GM12873 (cell line): ENCODE data around the gene MRPS18B.

ENCODE experiments used
- TF ChIP-seq, protein P1 (sequence below): IDR thresholded peaks from 2 replicates; pipeline ENCODE4 v1.5.1; 2012; ENCODE audit warnings: low read depth, mild to moderate bottlenecking, moderate library complexity, low read length, control low read depth; ENCODE audit not compliant: insufficient read depth; ENCODE audit errors: missing control alignments

The MRPS18B gene

GRCh38 chr6:30597315-30598144 is 20.1 kb upstream of the MRPS18B start:
- TF ChIP-seq, protein P1, sequence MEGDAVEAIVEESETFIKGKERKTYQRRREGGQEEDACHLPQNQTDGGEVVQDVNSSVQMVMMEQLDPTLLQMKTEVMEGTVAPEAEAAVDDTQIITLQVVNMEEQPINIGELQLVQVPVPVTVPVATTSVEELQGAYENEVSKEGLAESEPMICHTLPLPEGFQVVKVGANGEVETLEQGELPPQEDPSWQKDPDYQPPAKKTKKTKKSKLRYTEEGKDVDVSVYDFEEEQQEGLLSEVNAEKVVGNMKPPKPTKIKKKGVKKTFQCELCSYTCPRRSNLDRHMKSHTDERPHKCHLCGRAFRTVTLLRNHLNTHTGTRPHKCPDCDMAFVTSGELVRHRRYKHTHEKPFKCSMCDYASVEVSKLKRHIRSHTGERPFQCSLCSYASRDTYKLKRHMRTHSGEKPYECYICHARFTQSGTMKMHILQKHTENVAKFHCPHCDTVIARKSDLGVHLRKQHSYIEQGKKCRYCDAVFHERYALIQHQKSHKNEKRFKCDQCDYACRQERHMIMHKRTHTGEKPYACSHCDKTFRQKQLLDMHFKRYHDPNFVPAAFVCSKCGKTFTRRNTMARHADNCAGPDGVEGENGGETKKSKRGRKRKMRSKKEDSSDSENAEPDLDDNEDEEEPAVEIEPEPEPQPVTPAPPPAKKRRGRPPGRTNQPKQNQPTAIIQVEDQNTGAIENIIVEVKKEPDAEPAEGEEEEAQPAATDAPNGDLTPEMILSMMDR = peak; percentile 85

DNA sequence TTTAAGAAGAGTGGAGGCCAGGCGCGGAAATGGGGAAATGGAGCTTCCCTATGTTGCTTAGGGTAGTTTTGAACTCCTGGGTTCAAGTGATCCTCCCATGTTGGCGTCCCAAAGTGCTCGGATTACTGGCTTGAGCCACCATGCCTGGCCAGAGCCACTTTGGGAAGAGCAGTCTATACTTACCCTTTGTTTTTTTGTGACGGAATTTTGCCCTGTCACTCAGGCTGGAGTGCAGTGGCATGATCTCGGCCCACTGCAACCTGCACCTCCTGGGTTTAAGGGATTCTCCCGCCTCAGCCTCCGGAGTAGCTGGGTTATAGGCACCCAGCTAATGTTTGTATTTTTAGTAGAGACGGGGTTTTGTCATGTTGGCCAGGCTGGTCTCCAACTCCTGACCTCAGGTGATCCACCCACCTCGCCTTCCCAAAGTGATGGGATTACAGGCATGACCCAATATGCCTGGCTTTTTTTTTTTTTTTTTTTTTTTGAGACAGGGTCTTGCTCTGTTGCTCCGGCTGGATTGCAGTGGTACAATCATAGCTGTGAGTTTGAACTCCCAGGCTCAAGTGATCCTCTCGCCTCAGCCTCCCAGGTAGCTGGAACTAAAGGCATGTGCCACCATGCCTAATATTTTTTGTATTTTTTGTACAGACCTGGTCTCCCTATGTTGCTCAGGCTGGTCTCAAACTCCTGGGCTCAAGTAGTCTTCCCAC is 18.6 kb upstream of the MRPS18B start:
- TF ChIP-seq, protein P1 = no peak

DNA sequence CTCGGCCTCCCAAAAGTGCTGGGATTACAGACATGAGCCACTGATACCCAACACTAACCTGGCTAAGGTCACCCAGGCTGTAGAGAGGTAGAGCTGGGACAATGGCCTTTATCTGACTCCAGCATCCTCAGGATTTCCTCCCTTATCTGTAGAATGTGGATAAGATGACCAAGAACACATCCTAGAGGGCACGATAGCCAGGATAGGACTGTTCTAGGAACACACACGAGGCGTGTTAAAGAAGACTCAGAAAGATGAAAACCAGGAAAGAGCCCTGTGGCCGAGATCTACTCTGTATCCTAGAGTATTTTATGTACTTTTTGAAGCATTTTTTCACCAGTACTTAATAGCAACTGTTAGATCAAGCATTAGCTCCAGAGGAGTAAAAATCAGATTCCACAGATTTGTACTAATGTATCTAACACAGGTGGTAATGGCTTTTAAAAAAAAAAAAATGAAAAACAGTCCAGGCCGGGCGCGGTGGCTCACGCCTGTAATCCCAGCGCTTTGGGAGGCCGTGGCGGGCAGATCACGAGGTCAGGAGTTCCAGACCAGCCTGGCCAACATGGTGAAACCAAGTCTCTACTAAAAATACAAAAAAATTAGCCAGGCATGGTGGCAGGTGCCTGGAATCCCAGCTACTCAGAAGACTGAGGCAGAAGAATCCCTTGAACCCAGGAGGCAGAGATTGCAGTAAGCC is 17.9 kb upstream of the MRPS18B start:
- TF ChIP-seq, protein P1 = no peak

- TF ChIP-seq, protein P1 = no peak
These were observed 17.1 kb upstream of the MRPS18B start for GRCh38 chr6:30600451-30600961.

DNA sequence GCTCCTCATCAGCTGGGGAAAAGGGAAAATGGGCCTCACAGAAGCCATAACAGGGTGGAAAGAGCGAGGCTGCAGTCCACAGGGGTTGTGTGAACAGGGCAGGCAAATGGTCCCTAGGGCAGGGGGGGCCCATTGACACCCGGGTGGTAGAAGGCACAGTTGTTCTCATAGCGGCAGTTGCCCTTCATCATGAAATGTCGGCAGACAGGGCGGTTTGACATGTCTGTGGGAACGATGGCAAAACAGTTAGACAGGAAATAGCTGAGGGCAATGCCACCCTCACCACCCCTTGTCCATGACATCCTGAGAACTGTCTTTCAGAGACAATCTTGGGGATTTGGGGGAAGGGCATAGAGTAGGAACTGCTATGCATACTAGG is 16.2 kb upstream of the MRPS18B start:
- TF ChIP-seq, protein P1 = no peak

GRCh38 chr6:30601815-30602641 is 15.6 kb upstream of the MRPS18B start:
- TF ChIP-seq, protein P1 = no peak
